Measurements from ENCODE around the gene C19orf81. TPM values are rescaled to one million over a fixed set of nuclear protein-coding genes. Genes with fewer than 3 reads are reported as not detected.

The C19orf81 gene
- polyA plus RNA-seq, 3 donors: not detected

DNA sequence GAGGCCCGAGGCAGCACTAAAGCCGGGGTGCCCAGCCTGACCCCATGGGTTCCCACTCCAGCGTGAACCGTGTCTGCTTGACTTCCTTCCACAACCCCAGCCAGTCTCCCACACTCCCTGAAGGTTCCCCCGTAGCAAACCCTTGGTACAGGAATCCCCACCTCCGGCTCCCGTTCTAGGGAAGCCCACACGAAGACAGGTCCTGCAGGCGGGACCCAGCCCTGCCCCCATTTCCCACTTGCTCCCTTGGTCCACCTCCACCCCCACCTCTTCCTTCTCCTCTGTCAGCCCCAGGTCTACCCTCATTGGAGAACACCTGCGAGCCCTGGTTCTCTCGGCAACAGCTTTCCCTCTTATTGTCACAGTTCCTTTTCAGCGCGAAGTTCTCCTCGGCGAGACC, 23.9 kb downstream of the C19orf81 start:
- no peak overlapping the region for H3K4me2 ChIP-seq (replicated peaks; ENCODE audit: extremely low read depth, low read length, poor library complexity, severe bottlenecking)
- H3K4me1 ChIP-seq (ENCODE audit: control insufficient read depth in 1 of 2, insufficient read depth in 2 of 2, low read length in 2 of 2): no peaks in the 10 kb centered on the region
- H3K4me3 ChIP-seq (replicated peaks in 1 of 3; ENCODE audit: low read depth in 2 of 3, low read length in 3 of 3): no peak overlapping the region
- no peak for TF ChIP-seq CTCF (IDR thresholded peaks at IDR 0.05)
- Mint-ChIP-seq H3K27ac (no peak overlapping the region), H3K9me3 (peaks cover 0 to 24% (median 11%) of the 10 kb centered on the region in 7 donors), H3K4me3 (peak overlapping the region in 1 of 2 donors; percentile 18), H3K4me1 (no peaks in the 10 kb centered on the region), H3K36me3 (peaks cover 1 to 2% of the 10 kb centered on the region in 2 donors), H3K27me3 (ENCODE audit: low read depth in 3 of 3) (peaks cover 56 to 78% (median 64%) of the 10 kb centered on the region in 3 donors)
- no peak overlapping the region for H3K27ac ChIP-seq (ENCODE audit: low read depth in 1 of 2, low read length in 2 of 2)
- H4K20me1 ChIP-seq (ENCODE audit: insufficient read depth, low read length): no peaks in the 10 kb centered on the region
- peaks cover 10 to 42% of the 10 kb centered on the region in 2 donors for H3K27me3 ChIP-seq (ENCODE audit: control insufficient read depth in 2 of 2, insufficient read depth in 2 of 2, low read length in 2 of 2)
- peaks cover 0 to 3% of the 10 kb centered on the region in 2 donors for H3K9me3 ChIP-seq (replicated peaks in 1 of 2; ENCODE audit: control insufficient read depth in 1 of 2, insufficient read depth in 1 of 2, low read length in 2 of 2)
- H3K36me3 ChIP-seq (replicated peaks in 1 of 2; ENCODE audit: control insufficient read depth in 1 of 2, insufficient read depth in 2 of 2, low read length in 2 of 2): no peaks in the 10 kb centered on the region
- no peak overlapping the region for H2AFZ ChIP-seq (ENCODE audit: insufficient read depth, low read depth, low read length, poor library complexity, severe bottlenecking)
- intact Hi-C loops (cut with micrococcal nuclease): no loop called here
- no peaks in the 10 kb centered on the region for H3K79me2 ChIP-seq (ENCODE audit: insufficient read depth, low read length)
- no peak for DNase-seq
- WGBS (ENCODE audit: insufficient coverage): 26% methylated on average over 15 of the region's 15 CpGs
- no peak overlapping the region for H3K9ac ChIP-seq (ENCODE audit: insufficient read depth, low read length, poor library complexity, severe bottlenecking)

DNA sequence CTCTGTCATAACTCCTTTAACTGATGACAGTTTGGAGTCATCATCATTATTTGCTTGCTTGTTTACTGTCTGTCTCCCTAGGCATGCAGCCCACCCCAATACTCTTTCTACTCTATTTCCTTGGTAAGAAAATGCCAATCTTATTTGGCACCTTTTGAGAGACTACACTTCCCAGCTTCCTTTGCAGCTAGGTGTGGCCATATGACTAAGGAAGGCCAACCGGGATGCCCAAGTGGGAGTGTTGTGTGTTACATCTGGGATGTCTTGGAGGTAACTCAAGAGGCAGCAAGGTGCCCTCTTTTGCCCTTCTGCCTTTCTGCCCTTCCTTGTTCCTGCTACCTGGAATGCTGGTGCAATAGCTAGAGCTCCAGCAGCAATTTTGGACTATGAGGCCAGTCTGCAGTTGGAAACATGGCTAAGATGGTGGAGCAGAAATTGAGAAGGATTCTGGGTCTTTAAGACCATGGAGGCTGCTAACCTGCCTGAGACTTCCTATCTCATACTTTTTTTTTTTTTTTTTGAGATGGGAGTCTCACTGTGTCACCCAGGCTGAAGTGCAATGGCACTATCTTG, 27.5 kb downstream of the C19orf81 start:
- no CpG with 5 or more reads among the region's 1 CpG for WGBS (ENCODE audit: insufficient coverage)
- Histone ChIP-seq H3K9ac (ENCODE audit: insufficient read depth, low read length, poor library complexity, severe bottlenecking) (no peak overlapping the region), H3K79me2 (ENCODE audit: insufficient read depth, low read length) (no peaks in the 10 kb centered on the region), H3K4me2 (replicated peaks; ENCODE audit: extremely low read depth, low read length, poor library complexity, severe bottlenecking) (no peak overlapping the region), H3K4me1 (ENCODE audit: control insufficient read depth in 1 of 2, insufficient read depth in 2 of 2, low read length in 2 of 2) (peaks cover 3 to 7% of the 10 kb centered on the region in 2 donors), H2AFZ (ENCODE audit: insufficient read depth, low read depth, low read length, poor library complexity, severe bottlenecking) (no peak overlapping the region), H4K20me1 (ENCODE audit: insufficient read depth, low read length) (no peaks in the 10 kb centered on the region), H3K27ac (ENCODE audit: low read depth in 1 of 2, low read length in 2 of 2) (no peak overlapping the region), H3K4me3 (replicated peaks in 1 of 3; ENCODE audit: low read depth in 2 of 3, low read length in 3 of 3) (no peak overlapping the region), H3K9me3 (replicated peaks in 1 of 2; ENCODE audit: control insufficient read depth in 1 of 2, insufficient read depth in 1 of 2, low read length in 2 of 2) (peaks cover 0 to 3% of the 10 kb centered on the region in 2 donors), H3K27me3 (ENCODE audit: control insufficient read depth in 2 of 2, insufficient read depth in 2 of 2, low read length in 2 of 2) (peaks cover 0 to 28% of the 10 kb centered on the region in 2 donors), H3K36me3 (replicated peaks in 1 of 2; ENCODE audit: control insufficient read depth in 1 of 2, insufficient read depth in 2 of 2, low read length in 2 of 2) (no peaks in the 10 kb centered on the region)
- no peak for TF ChIP-seq CTCF (IDR thresholded peaks at IDR 0.05)
- H3K27ac Mint-ChIP-seq: no peak overlapping the region
- H3K36me3 Mint-ChIP-seq: peaks cover 0 to 2% of the 10 kb centered on the region in 2 donors
- peaks cover 11% of the 10 kb centered on the region for H3K4me1 Mint-ChIP-seq
- DNase-seq: no peak
- H3K9me3 Mint-ChIP-seq: peaks cover 6 to 21% (median 9%) of the 10 kb centered on the region in 7 donors
- intact Hi-C loops (cut with micrococcal nuclease): no loop called here
- H3K27me3 Mint-ChIP-seq (ENCODE audit: low read depth in 3 of 3): peaks cover 48 to 61% (median 53%) of the 10 kb centered on the region in 3 donors
- no peak overlapping the region for H3K4me3 Mint-ChIP-seq

Data from CD14-positive monocyte (primary cell).